Vagina (tissue), 2 donors: ENCODE data around the gene KMT2C. TPM values are rescaled to one million over a fixed set of nuclear protein-coding genes. Genes with fewer than 3 reads are reported as not detected.
"Not testable (repeated sequence)": the region's sequence is repeated elsewhere in the genome, so short reads cannot be mapped to it uniquely, and the experiment has no call there.

ENCODE experiments used
- DNase-seq, 2 donors: peaks; one replicate each; pipeline ENCODE4 v3.0.0-alpha.2; 2017; ENCODE audit errors: extremely low spot score in 2 of 2
- H3K27ac ChIP-seq: fragments of 200-600 bp; sonication (generic); one replicate; pipeline ENCODE4 v1.5.1; 2019
- H3K27me3 ChIP-seq: fragments of 200-600 bp; sonication (generic); one replicate; pipeline ENCODE4 v1.5.1; 2019
- H3K36me3 ChIP-seq, 2 donors: fragments of 200-600 bp; sonication (generic); one replicate each; pipeline ENCODE4 v1.5.1; 2017 to 2019
- H3K4me1 ChIP-seq: fragments of 200-600 bp; sonication (generic); one replicate; pipeline ENCODE4 v1.5.1; 2019
- H3K4me3 ChIP-seq, 2 donors: fragments of 200-600 bp; sonication (generic); 1 replicate in 1 of 2; 2 replicates in 1 of 2; pipeline ENCODE4 v1.5.1; 2016 to 2019
- H3K9me3 ChIP-seq: fragments of 200-600 bp; sonication (generic); one replicate; pipeline ENCODE4 v1.5.1; 2019
- CTCF ChIP-seq, 3 experiments: fragments of 450-650 bp in 2 of 3; fragments of 200-600 bp in 1 of 3; sonication (generic) in 1 of 3; IDR thresholded peaks; one replicate each; pipeline ENCODE4 v1.5.1; 2017 to 2019; ENCODE audit warnings: antibody characterized with exemption in 3 of 3, mild to moderate bottlenecking in 2 of 3, moderate library complexity in 2 of 3
- POLR2A ChIP-seq, 2 donors: fragments of 450-650 bp; IDR thresholded peaks; one replicate each; pipeline ENCODE4 v1.6.1; 2017; ENCODE audit warnings: antibody characterized with exemption in 2 of 2, mild to moderate bottlenecking in 2 of 2, moderate library complexity in 2 of 2
- POLR2AphosphoS5 ChIP-seq, 2 donors: sonication (generic); formaldehyde crosslinking; IDR thresholded peaks; one replicate each; pipeline ENCODE4 v1.9.0; 2017; ENCODE audit warnings: antibody characterized with exemption in 2 of 2, mild to moderate bottlenecking in 2 of 2, low read depth in 1 of 2; ENCODE audit not compliant: insufficient read depth in 1 of 2
- intact Hi-C: fragments of 100-400 bp; cut with DNase I; formaldehyde crosslinking; loops from one replicate; pipeline ENCODE4 v1.15.1; 2023
- total RNA-seq: library from RNA; depleted of rRNA; stranded (reverse); fragments of >200 nt; gene quantifications from one replicate; pipeline ENCODE4 v1.2.3, GENCODE V29; 2016

The KMT2C gene
- total RNA-seq, 1 donor from 2014 or later: 62.6 TPM

DNA sequence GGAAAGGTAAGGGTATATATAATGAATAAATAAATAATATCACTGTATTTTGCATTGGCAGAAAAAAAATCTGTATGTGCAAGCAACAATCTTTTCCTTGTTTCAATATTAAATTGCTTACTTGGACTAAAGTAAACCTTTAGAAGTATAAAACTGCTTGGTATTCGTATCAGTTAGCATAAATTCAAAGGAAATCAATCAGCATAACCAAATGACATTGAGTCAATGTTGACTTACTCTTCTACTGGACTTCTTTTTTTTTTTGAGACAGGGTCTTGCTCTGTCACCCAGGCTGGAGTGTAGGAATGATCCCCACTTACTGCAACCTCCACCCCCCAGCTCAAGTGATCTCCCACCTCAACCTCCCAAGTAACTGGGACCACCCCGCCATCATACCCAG is 42.3 kb upstream of the KMT2C start:
- H3K27me3 ChIP-seq: no peaks in the 10 kb centered on the region
- intact Hi-C loops: no loop called here
- H3K36me3 ChIP-seq: no peaks in the 10 kb centered on the region
- DNase-seq: no peak
- no peak overlapping the region for H3K4me3 ChIP-seq
- H3K27ac ChIP-seq: no peak overlapping the region
- H3K9me3 ChIP-seq: no peaks in the 10 kb centered on the region
- no peak for TF ChIP-seq POLR2A (IDR thresholded peaks at IDR 0.05)
- no peak for TF ChIP-seq POLR2AphosphoS5 (IDR thresholded peaks at IDR 0.05; ENCODE audit: insufficient read depth in 1 of 2, low read depth in 1 of 2)
- no peak for TF ChIP-seq CTCF (IDR thresholded peaks at IDR 0.05)
- no peaks in the 10 kb centered on the region for H3K4me1 ChIP-seq

- Histone ChIP-seq H3K4me1 (no peaks in the 10 kb centered on the region), H3K4me3 (no peak overlapping the region), H3K27ac (no peak overlapping the region), H3K36me3 (no peaks in the 10 kb centered on the region), H3K27me3 (no peaks in the 10 kb centered on the region), H3K9me3 (no peaks in the 10 kb centered on the region)
- no peak for DNase-seq
- intact Hi-C loops: no loop called here
- no peak for TF ChIP-seq POLR2A (IDR thresholded peaks at IDR 0.05)
These were observed 41.3 kb upstream of the KMT2C start for GRCh38 chr7:152477079-152477478.

DNA sequence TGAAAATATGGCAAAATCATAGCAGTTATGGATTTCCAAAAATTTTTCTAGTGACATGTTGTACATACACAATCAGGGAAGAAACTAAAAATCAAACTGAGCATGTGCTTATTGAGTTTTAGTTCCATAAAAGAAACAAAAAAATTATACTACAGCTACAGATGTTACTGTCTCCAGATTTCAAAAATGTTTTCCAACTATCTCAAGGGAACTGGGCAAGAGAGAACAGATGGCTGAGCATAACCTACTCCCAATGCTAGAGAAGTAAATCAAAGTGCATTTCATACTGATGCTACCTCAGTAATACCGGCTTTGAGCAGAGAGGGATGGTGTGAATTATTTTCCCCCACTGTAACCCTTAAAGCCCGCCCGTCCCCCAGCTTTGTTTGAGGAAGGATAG is 40.7 kb upstream of the KMT2C start:
- Histone ChIP-seq H3K4me1 (no peaks in the 10 kb centered on the region), H3K36me3 (no peaks in the 10 kb centered on the region), H3K9me3 (no peaks in the 10 kb centered on the region), H3K27me3 (no peaks in the 10 kb centered on the region), H3K27ac (no peak overlapping the region), H3K4me3 (no peak overlapping the region)
- TF ChIP-seq CTCF (IDR thresholded peaks at IDR 0.05) (no peak), POLR2A (IDR thresholded peaks at IDR 0.05) (no peak), POLR2AphosphoS5 (IDR thresholded peaks at IDR 0.05; ENCODE audit: insufficient read depth in 1 of 2, low read depth in 1 of 2) (no peak)
- intact Hi-C loops: no loop called here
- no peak for DNase-seq

GRCh38 chr7:152471023-152471620 is 35.3 kb upstream of the KMT2C start:
- H3K27me3 ChIP-seq, H3K27ac ChIP-seq, H3K4me3 ChIP-seq, intact Hi-C loops, DNase-seq, H3K36me3 ChIP-seq, H3K9me3 ChIP-seq, H3K4me1 ChIP-seq: not testable (repeated sequence)

DNA sequence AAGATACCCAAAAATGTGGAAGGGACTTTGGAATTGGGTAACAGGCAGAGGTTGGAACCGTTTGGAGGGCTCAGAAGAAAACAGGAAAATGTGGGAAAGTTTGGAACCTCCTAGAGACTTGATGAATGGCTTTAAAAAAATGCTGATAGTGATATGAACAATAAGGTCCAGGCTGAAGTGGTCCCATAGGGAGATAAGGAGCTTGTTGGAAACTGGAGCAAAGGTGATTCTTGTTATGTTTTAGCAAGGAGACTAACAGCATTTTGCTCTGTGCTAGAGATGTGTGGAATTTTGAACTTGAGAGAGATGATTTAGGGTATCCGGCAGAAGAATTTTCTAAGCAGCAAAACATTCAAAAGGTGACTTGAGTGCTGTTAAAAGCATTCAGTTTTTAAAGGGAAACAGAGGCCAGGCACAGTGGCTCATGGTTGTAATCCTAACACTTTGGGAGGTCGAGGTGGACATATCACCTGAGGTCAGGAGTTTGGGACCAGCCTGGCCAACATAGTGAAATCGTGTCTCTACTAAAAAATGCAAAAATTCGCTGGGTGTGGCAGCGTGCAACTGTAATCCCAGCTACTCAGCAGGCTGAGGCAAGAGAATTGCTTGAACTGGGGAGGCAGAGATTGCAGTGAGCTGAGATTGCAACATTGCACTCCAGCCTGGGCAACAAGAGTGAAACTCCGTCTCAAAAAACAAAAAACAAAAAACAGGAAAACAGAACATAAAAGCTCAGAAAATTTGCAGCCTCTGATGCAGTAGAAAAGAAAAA is 34.6 kb upstream of the KMT2C start:
- H3K9me3 ChIP-seq, H3K27me3 ChIP-seq, H3K36me3 ChIP-seq, H3K27ac ChIP-seq, H3K4me3 ChIP-seq, intact Hi-C loops, DNase-seq, H3K4me1 ChIP-seq: not testable (repeated sequence)

DNA sequence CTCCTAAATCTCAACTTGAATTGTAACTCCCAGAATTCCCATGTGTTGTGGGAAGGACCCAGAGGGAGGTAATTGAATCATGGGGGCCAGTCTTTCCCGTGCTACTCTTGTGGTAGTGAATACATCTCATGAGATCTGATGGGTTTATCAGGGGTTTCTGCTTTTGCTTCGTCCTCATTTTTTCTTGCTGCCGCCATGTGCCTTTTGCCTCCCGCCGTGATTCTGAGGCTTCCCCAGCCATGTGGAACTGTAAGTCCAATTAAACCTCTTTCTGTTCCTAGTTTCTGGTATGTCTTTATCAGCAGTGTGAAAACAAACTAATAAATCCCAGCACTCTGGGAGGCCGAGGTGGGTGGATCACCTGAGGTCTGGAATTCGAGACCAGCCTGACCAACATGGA is 33.8 kb upstream of the KMT2C start:
- H3K36me3 ChIP-seq, intact Hi-C loops, H3K27ac ChIP-seq, H3K27me3 ChIP-seq, H3K9me3 ChIP-seq, H3K4me3 ChIP-seq, H3K4me1 ChIP-seq, DNase-seq: not testable (repeated sequence)

DNA sequence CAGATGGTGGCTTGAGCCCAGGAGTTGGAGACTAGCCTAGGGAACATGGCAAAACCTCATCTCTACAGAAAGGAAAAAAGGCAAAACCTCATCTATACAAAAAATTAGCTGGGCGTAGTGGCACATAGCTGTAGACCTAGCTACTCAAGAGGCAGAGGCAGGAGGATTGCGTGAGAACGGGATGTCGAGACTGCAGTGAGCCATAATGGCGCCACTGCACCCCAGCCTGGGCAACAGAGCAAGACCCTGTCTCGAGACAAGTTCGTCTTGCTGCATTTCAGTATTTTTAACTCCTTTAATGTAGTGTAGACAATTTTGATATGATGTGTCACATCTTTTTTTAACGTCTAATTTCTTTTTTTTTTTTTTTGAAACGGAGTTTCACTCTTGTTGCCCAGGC is 31.4 kb upstream of the KMT2C start:
- Histone ChIP-seq H3K27ac (no peak overlapping the region), H3K36me3 (no peaks in the 10 kb centered on the region), H3K4me3 (no peak overlapping the region), H3K27me3 (no peaks in the 10 kb centered on the region), H3K4me1 (peaks cover 15% of the 10 kb centered on the region), H3K9me3 (no peaks in the 10 kb centered on the region)
- no peak for TF ChIP-seq POLR2AphosphoS5 (IDR thresholded peaks at IDR 0.05; ENCODE audit: insufficient read depth in 1 of 2, low read depth in 1 of 2)
- TF ChIP-seq CTCF (IDR thresholded peaks at IDR 0.05): no peak
- no peak for TF ChIP-seq POLR2A (IDR thresholded peaks at IDR 0.05)
- no peak for DNase-seq
- intact Hi-C loops: no loop called here
